GM19023 (cell line): ENCODE data around the gene SRP68.
"Not testable (repeated sequence)": the region's sequence is repeated elsewhere in the genome, so short reads cannot be mapped to it uniquely, and the experiment has no call there.

ENCODE experiments used
- ATAC-seq: cut with Tn5 transposase; IDR thresholded peaks from one replicate; pipeline ENCODE4 v1.9.1; 2021; ENCODE audit warnings: mild to moderate bottlenecking, moderate library complexity; ENCODE audit not compliant: unreplicated experiment

Gene SRP68

DNA sequence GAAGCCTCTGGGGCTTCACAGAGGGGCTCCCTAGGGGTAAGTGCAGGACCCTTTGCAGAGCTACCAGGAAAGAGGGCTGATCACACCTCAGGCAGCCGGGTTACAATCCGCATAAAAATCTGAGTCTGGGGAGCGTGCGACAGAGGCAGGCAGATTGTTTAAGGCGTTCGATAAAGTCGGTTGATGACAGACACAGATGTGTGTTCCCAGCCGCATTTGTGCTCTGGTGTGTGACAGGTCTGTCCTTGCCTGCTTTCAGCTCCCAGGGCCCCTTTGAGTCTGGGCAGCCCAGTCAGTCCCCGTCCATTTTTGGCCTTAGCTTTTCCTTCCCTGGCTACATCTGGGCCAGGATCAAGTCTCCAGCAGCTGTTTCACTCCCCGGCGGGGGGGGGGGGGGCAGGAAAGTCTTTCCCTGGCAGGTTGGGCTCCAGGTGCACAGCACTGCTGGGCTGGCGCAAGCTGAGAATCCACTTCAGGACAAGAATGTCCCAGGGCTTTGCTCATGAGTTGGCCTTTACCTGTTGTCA lies 5.3 kb upstream of the SRP68 start:
- no peak for ATAC-seq

GRCh38 chr17:76076765-76077583 lies 4.7 kb upstream of the SRP68 start:
- no peak for ATAC-seq

- ATAC-seq = no peak
Measured at GRCh38 chr17:76076146-76076764, 3.9 kb upstream of the SRP68 start.

DNA sequence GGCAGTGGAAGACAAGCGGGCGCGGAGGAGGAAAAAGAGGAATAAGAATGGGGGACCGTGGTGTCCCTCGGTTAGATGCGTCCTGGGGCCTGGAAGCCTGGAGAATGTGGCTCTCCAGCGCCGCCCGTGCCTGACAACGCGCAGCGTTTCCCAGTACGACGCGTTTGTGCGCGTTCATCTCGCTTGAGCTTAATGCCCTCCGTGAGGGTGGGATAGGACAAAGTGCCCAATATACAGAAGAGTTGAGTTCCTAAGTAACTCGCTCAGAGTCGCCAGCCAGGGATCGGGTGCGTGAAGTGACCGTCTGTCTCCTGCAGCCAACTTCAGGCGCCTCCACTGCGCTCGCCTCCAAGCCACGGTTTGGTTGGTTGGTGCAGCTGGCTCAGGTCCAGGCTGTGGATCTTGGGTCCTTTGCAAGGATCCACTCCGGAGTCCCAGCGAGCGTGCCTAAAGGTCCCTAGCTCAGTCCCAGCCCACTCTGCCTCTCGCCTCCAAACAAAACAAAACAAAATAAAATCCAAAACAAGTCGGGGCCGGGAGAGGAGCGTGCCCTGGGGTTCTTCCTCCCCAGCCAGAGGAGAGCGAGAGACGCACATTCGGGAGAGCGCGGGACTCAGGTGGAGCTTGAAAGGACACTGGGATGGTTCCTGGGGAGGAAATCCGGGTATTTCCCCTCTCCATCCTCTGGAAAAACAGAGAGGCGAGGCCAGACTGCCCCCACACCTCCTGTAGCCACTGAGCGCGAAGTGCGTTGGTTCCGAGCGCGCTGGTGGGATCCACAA lies 3.2 kb upstream of the SRP68 start:
- no peak for ATAC-seq

- ATAC-seq = no peak
Measured at GRCh38 chr17:76074390-76075363, 2.4 kb upstream of the SRP68 start, which contains the start of gene GALR2. Gene GALR2 (plus strand): TSS chr17:76074781. CDS start chr17:76074884, 103 bp downstream.

GRCh38 chr17:76071531-76072147 lies 678 bp downstream of the SRP68 start:
- ATAC-seq = no peak

GRCh38 chr17:76065775-76066174 lies 6.5 kb downstream of the SRP68 start:
- ATAC-seq = no peak

GRCh38 chr17:76063875-76064546 lies 8.3 kb downstream of the SRP68 start:
- no peak for ATAC-seq

DNA sequence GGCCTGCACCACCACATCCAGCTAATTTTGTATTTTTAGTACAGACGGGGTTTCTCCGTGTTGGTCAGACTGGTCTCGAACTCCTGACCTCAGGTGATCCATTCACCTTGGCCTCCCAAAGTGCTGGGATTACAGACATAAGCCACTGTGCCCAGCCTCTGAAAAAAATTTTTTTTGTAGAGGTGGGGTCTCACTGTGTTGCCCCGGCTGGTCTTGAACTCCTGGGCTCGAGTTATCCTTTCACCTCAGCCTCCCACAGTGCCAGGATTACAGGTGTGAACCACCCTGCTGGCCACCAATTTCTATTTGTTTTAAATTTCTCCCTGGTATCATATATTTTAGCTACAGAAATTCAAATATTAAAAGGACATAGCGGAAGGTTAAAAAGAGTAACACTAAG lies 14.1 kb downstream of the SRP68 start:
- not testable (repeated sequence) for ATAC-seq

- no peak for ATAC-seq
Measured at GRCh38 chr17:76056882-76057281, 15.4 kb downstream of the SRP68 start.

DNA sequence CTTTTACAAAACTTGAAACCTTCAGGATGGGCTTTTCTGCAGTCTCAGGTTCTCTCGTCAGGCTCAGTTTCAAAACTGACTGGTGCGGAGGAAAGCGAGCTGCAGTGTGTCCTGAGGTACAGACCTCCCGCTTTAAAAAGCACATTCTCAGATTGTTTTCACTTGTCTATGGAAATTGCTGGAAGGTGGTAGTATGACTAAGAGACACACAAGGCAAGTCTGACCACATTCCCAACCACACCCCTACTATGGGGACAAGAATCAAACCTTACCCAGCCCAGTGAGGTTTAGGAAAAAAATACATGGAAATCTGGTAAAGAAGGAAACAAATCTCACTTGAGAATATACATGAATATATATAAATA lies 18.2 kb downstream of the SRP68 start:
- ATAC-seq = no peak

GRCh38 chr17:76053246-76054111 lies 18.8 kb downstream of the SRP68 start:
- ATAC-seq = no peak

DNA sequence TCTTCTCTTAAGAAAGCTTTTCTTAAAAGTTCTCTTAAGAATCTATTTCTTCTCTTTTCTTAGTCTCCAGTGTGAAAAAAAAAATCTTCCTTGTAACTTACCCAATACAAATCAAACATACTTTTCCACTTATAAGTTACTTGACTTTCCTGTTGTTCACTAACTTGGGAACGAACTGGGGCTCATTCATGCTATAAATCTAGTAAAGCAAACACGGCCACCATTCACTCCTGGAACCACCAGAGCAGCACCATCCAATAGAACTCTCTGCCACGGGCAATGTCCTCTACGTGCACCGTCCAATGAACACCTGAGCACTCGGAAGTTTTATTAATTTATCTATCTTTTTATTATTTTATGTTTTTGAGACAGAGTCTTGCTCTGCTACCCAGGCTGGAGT lies 20.8 kb downstream of the SRP68 start:
- ATAC-seq = no peak

DNA sequence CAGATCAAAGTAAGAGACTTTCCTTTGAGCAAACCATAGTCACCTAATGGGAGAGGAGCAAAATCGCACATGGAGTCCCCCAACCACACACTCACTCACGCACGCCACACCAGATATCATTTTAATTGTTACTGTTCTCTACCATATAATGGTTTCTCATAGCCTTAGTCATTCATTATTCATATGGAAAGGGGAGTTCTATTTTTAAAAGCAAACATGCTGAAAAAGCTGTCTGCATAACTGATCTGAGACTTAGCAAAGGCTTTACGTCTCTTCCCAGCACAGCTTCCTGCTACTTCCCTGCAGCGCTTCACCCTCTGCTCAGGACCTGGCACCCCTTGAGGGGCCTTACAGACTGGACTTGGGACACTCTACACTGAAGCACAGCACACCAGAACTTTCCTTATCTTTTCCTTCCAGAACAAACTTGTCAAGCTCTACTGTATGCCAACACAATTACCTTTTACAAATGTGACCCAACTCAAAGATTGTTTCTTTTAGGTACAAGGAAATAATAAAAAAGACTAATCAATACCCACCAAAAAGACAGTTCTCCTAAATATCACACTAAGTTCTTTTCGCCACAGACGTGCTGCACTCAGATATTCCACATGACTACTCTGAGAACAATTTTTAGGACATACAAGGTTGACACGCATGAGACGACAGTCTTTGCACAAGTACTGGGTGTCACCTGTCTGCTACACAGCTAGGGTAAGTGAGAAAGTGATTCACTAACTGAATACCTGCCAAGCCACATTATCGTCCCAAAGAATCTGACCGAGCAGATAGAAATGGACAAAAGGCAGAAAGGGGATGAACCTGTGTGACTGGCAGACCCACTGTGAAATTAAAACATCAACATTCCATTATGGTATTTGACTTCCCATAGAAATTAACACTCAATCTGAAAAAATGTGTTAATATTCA lies 21.5 kb downstream of the SRP68 start:
- no peak for ATAC-seq

- no peak for ATAC-seq
Measured at GRCh38 chr17:76049836-76050537, 22.3 kb downstream of the SRP68 start.

DNA sequence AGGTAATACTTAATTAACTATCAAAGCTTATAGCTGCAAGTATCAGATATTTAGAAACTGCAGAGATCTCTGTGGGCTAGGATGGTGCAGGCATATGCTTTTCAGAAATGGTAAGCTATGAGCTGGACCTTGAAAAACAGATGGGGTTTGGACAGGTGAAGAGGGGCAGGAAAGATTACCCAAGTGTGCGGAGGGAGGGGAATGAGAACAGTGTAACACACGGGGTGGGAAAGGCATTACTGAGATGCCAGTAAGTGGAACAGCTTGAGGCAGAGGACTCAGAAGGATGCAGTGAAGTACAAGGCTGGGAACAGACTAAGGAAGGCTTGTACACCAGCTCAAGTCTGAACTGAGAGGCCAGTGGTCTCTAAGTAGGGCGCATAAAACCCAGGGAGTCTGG lies 23.1 kb downstream of the SRP68 start:
- ATAC-seq = no peak

DNA sequence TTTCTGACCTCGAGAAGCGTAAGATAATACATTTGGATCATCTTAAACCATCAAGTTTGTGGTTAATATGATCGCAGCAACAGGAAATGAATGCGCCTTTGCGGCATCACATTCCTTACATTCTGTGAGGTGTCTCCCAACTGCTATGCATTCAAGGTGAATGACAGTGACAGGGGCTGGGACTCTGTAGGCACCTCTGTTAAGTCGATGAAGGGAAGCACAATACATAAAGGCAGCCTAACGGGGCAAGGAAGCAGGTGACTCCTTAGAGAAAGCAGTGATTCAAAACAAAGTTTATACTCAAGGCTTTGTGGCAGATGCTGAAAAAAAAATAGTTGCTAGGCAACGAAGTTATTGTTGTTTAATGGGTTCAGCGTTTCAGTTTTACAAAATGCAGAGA lies 23.6 kb downstream of the SRP68 start:
- no peak for ATAC-seq
